Mammary epithelial cell (primary cell): ENCODE data around the gene CCDC178.

Source experiments
- CTCF ChIP-seq, 2 donors: IDR thresholded peaks in 1 of 2; conservative IDR thresholded peaks in 1 of 2; 2 replicates each; pipeline ENCODE4 v1.5.1; 2011 to 2012; ENCODE audit warnings: inconsistent platforms in 2 of 2, low read length in 2 of 2, mild to moderate bottlenecking in 2 of 2, control low read depth in 1 of 2, low read depth in 1 of 2; ENCODE audit not compliant: insufficient read depth in 1 of 2; ENCODE audit errors: extremely low read depth in 1 of 2
- EZH2 ChIP-seq: IDR thresholded peaks from 2 replicates; pipeline ENCODE4 v1.6.1; 2012; ENCODE audit warnings: low read length, inconsistent platforms, borderline replicate concordance

GRCh38 chr18:32907648-32908423 lies 532.7 kb downstream of the CCDC178 start:
- TF ChIP-seq CTCF (conservative IDR thresholded peaks at IDR 0.05 in 1 of 2, IDR thresholded peaks at IDR 0.05 in 1 of 2; ENCODE audit: extremely low read depth in 1 of 2, insufficient read depth in 1 of 2, low read depth in 1 of 2, low read length in 2 of 2): no peak
- no peak for TF ChIP-seq EZH2
